ENCODE data around the gene MACF1.

The MACF1 gene

GRCh38 chr1:39250460-39251240 is 46.2 kb downstream of the MACF1 start:
- no peak overlapping the region for H3K4me3 Mint-ChIP-seq
- H3K36me3 Mint-ChIP-seq (ENCODE audit: low read depth), result peaks cover 45% of the 10 kb centered on the region
- peaks cover 11% of the 10 kb centered on the region for H3K4me1 Mint-ChIP-seq (ENCODE audit: low read depth)
- H3K27ac Mint-ChIP-seq, result no peak overlapping the region
- no peak for DNase-seq (ENCODE audit: low spot score)
- H3K9me3 Mint-ChIP-seq, result no peaks in the 10 kb centered on the region
- no peaks in the 10 kb centered on the region for H3K27me3 Mint-ChIP-seq (ENCODE audit: low read depth)

DNA sequence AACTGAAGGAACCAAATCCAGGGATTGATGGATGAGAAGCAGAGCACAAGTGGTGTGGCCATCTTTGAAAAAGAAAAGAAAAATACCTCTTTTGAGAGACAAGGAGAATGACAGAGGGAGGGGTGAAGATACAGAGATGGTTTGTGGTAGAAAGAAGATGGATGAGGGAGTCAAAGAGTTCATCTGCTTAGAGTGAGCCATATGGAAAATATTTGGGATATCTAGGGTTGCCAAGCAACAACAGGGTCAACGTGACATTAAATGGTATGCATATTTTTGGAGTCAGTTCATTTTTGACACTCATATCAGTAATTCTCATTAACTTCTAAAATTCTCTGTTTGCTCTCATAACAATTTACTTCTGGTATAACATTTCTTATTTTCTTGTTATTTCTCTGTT is 50.7 kb downstream of the MACF1 start:
- no peak overlapping the region for H3K27ac Mint-ChIP-seq
- no peaks in the 10 kb centered on the region for H3K9me3 Mint-ChIP-seq
- peaks cover 9% of the 10 kb centered on the region for H3K4me1 Mint-ChIP-seq (ENCODE audit: low read depth)
- H3K36me3 Mint-ChIP-seq (ENCODE audit: low read depth), result peaks cover 43% of the 10 kb centered on the region
- H3K27me3 Mint-ChIP-seq (ENCODE audit: low read depth), result no peaks in the 10 kb centered on the region
- no peak for DNase-seq (ENCODE audit: low spot score)
- H3K4me3 Mint-ChIP-seq, result no peak overlapping the region

GRCh38 chr1:39258146-39258924 is 53.8 kb downstream of the MACF1 start:
- no peaks in the 10 kb centered on the region for H3K9me3 Mint-ChIP-seq
- peaks cover 30% of the 10 kb centered on the region for H3K4me1 Mint-ChIP-seq (ENCODE audit: low read depth)
- peak; percentile 33 for DNase-seq (ENCODE audit: low spot score)
- H3K4me3 Mint-ChIP-seq, result no peak overlapping the region
- H3K36me3 Mint-ChIP-seq (ENCODE audit: low read depth), result peaks cover 41% of the 10 kb centered on the region
- peak overlapping the region; percentile 58 for H3K27ac Mint-ChIP-seq
- H3K27me3 Mint-ChIP-seq (ENCODE audit: low read depth), result no peaks in the 10 kb centered on the region

- peaks cover 30% of the 10 kb centered on the region for H3K4me1 Mint-ChIP-seq (ENCODE audit: low read depth)
- no peak overlapping the region for H3K27ac Mint-ChIP-seq
- DNase-seq (ENCODE audit: low spot score), result no peak
- H3K36me3 Mint-ChIP-seq (ENCODE audit: low read depth), result peaks cover 43% of the 10 kb centered on the region
- H3K4me3 Mint-ChIP-seq, result no peak overlapping the region
- H3K9me3 Mint-ChIP-seq, result no peaks in the 10 kb centered on the region
- no peaks in the 10 kb centered on the region for H3K27me3 Mint-ChIP-seq (ENCODE audit: low read depth)
These were observed 54.4 kb downstream of the MACF1 start for GRCh38 chr1:39258925-39259244.

- Mint-ChIP-seq H3K4me3 (no peak overlapping the region), H3K27ac (no peak overlapping the region), H3K36me3 (ENCODE audit: low read depth) (peaks cover 51% of the 10 kb centered on the region), H3K27me3 (ENCODE audit: low read depth) (no peaks in the 10 kb centered on the region), H3K9me3 (no peaks in the 10 kb centered on the region), H3K4me1 (ENCODE audit: low read depth) (peaks cover 45% of the 10 kb centered on the region)
- DNase-seq (ENCODE audit: low spot score), result no peak
These were observed 57.3 kb downstream of the MACF1 start for GRCh38 chr1:39261712-39262221.

DNA sequence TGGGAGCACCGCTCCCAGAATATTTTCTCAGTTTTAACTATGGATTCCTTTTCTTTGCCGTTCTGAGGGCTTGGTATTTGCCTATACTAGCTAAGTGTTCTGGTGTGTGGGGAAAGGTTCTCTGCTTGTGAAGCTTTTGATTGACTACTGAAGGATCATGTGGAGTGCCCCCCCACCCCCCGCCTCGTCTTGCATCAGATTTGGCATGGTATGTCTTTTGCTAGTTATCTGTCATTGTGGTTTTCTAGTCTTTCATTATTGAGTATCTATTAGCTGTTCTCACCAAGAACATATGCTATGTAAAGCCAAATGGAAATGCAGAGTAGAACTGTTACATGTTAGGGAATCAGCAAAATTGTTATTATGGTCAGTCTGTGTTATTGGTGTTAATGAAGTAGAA is 58.3 kb downstream of the MACF1 start:
- H3K4me3 Mint-ChIP-seq, result no peak overlapping the region
- no peaks in the 10 kb centered on the region for H3K27me3 Mint-ChIP-seq (ENCODE audit: low read depth)
- H3K9me3 Mint-ChIP-seq, result no peaks in the 10 kb centered on the region
- peaks cover 47% of the 10 kb centered on the region for H3K36me3 Mint-ChIP-seq (ENCODE audit: low read depth)
- no peak for DNase-seq (ENCODE audit: low spot score)
- H3K4me1 Mint-ChIP-seq (ENCODE audit: low read depth), result peaks cover 50% of the 10 kb centered on the region
- H3K27ac Mint-ChIP-seq, result peak overlapping the region; percentile 21

GRCh38 chr1:39266269-39266668 is 61.8 kb downstream of the MACF1 start:
- Mint-ChIP-seq H3K4me3 (no peak overlapping the region), H3K4me1 (ENCODE audit: low read depth) (peaks cover 68% of the 10 kb centered on the region), H3K27ac (peak overlapping the region; percentile 67), H3K27me3 (ENCODE audit: low read depth) (no peaks in the 10 kb centered on the region), H3K36me3 (ENCODE audit: low read depth) (peaks cover 51% of the 10 kb centered on the region), H3K9me3 (no peaks in the 10 kb centered on the region)
- no peak for DNase-seq (ENCODE audit: low spot score)

DNA sequence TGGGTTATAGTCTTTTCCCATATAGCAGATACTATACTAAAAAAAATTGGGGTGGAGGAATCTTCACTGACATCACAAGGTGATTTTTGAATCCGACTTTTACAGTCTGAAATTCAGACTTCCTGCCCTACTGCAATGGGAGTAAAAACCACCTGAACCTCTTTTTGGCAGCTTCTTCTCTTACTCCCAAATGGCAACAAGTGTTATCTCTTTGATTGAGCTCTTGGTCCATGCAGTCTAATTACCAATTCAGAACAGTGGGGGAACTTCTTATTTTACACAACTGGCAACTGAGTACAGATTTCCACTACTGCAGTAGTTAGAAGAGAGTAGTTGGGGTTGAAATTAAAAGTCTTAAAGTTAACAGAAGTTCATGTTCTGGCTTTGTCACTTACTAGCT is 62.3 kb downstream of the MACF1 start:
- H3K4me1 Mint-ChIP-seq (ENCODE audit: low read depth), result peaks cover 68% of the 10 kb centered on the region
- H3K4me3 Mint-ChIP-seq, result no peak overlapping the region
- no peak for DNase-seq (ENCODE audit: low spot score)
- H3K27ac Mint-ChIP-seq, result no peak overlapping the region
- H3K36me3 Mint-ChIP-seq (ENCODE audit: low read depth), result peaks cover 46% of the 10 kb centered on the region
- no peaks in the 10 kb centered on the region for H3K9me3 Mint-ChIP-seq
- no peaks in the 10 kb centered on the region for H3K27me3 Mint-ChIP-seq (ENCODE audit: low read depth)

- peaks cover 40% of the 10 kb centered on the region for H3K36me3 Mint-ChIP-seq (ENCODE audit: low read depth)
- no peaks in the 10 kb centered on the region for H3K27me3 Mint-ChIP-seq (ENCODE audit: low read depth)
- H3K27ac Mint-ChIP-seq, result peak overlapping the region; percentile 79
- peak; percentile 13 for DNase-seq (ENCODE audit: low spot score)
- H3K4me3 Mint-ChIP-seq, result peak overlapping the region; percentile 64
- H3K9me3 Mint-ChIP-seq, result no peaks in the 10 kb centered on the region
- H3K4me1 Mint-ChIP-seq (ENCODE audit: low read depth), result peaks cover 66% of the 10 kb centered on the region
These were observed 63.7 kb downstream of the MACF1 start for GRCh38 chr1:39268112-39268581.

GRCh38 chr1:39268906-39269305 is 64.4 kb downstream of the MACF1 start:
- peak overlapping the region; percentile 79 for H3K27ac Mint-ChIP-seq
- H3K9me3 Mint-ChIP-seq, result no peaks in the 10 kb centered on the region
- H3K36me3 Mint-ChIP-seq (ENCODE audit: low read depth), result peaks cover 38% of the 10 kb centered on the region

DNA sequence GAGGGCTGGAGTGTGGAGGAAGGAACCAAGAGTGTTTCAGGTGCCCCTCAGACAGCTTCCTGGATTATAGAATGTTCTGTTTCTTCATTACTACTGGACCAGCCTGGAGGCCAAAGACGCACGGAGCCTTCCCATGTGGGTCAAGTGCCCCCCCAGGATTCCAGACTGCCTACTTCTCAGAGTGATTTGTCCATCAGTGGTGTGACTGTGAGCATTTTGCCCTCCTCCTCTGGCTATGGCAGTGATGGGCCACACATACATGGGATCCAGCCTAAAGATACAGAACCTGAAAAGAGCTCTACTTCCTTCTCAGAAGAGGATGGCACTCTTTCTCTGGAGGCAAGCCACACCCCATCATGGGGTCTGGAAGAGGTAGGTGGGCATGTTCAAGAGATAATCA is 64.9 kb downstream of the MACF1 start:
- Mint-ChIP-seq H3K9me3 (no peaks in the 10 kb centered on the region), H3K27me3 (ENCODE audit: low read depth) (no peaks in the 10 kb centered on the region), H3K4me3 (no peak overlapping the region), H3K36me3 (ENCODE audit: low read depth) (peaks cover 34% of the 10 kb centered on the region), H3K27ac (peak overlapping the region; percentile 45), H3K4me1 (ENCODE audit: low read depth) (peaks cover 64% of the 10 kb centered on the region)
- no peak for DNase-seq (ENCODE audit: low spot score)

More at GRCh38 chr1:39268906-39269305, 64.4 kb downstream of the MACF1 start:
- Mint-ChIP-seq H3K4me3 (no peak overlapping the region), H3K4me1 (ENCODE audit: low read depth) (peaks cover 66% of the 10 kb centered on the region), H3K27me3 (ENCODE audit: low read depth) (no peaks in the 10 kb centered on the region)
- DNase-seq (ENCODE audit: low spot score), result no peak

GRCh38 chr1:39269791-39270342 is 65.4 kb downstream of the MACF1 start:
- peak; percentile 29 for DNase-seq (ENCODE audit: low spot score)
- peak overlapping the region; percentile 2 for H3K4me3 Mint-ChIP-seq
- no peaks in the 10 kb centered on the region for H3K9me3 Mint-ChIP-seq

GRCh38 chr1:39270368-39270767 is 65.9 kb downstream of the MACF1 start:
- peak overlapping the region; percentile 2 for H3K4me3 Mint-ChIP-seq
- no peak for DNase-seq (ENCODE audit: low spot score)
- H3K4me1 Mint-ChIP-seq (ENCODE audit: low read depth), result peaks cover 59% of the 10 kb centered on the region
- H3K9me3 Mint-ChIP-seq, result no peaks in the 10 kb centered on the region
- H3K36me3 Mint-ChIP-seq (ENCODE audit: low read depth), result peaks cover 34% of the 10 kb centered on the region
- peak overlapping the region; percentile 7 for H3K27ac Mint-ChIP-seq
- no peaks in the 10 kb centered on the region for H3K27me3 Mint-ChIP-seq (ENCODE audit: low read depth)

More at GRCh38 chr1:39269791-39270342, 65.4 kb downstream of the MACF1 start:
- H3K4me1 Mint-ChIP-seq (ENCODE audit: low read depth), result peaks cover 64% of the 10 kb centered on the region
- peaks cover 34% of the 10 kb centered on the region for H3K36me3 Mint-ChIP-seq (ENCODE audit: low read depth)
- H3K27ac Mint-ChIP-seq, result peak overlapping the region; percentile 45
- H3K27me3 Mint-ChIP-seq (ENCODE audit: low read depth), result no peaks in the 10 kb centered on the region

Measured in T-helper 2 cell treated with Interferon-gamma antibody and Interleukin-4, amounts not matched to agents 5 μg/mL and 100 μg/mL, for 36 hours (primary cell).